DOHH2 (cell line): ENCODE measurements around the gene ACYP2.

Experiments
- H3F3A ChIP-seq: fragments of 200-600 bp; sonication (generic), shearing (Covaris generic); 2 replicates; pipeline ENCODE4 v1.6.0; 2016; ENCODE audit warnings: antibody characterized with exemption, mild to moderate bottlenecking; ENCODE audit not compliant: control insufficient read depth, insufficient read depth
- H3K27ac ChIP-seq: fragments of 200-600 bp; sonication (generic); 2 replicates; pipeline ENCODE4 v1.5.1; 2014; ENCODE audit warnings: low read depth, mild to moderate bottlenecking, low read length, moderate library complexity
- H3K27me3 ChIP-seq: fragments of 200-600 bp; sonication (generic); 2 replicates; pipeline ENCODE4 v1.6.1; 2014; ENCODE audit warnings: mild to moderate bottlenecking, low read length, mixed read lengths; ENCODE audit not compliant: control insufficient read depth
- H3K36me3 ChIP-seq: fragments of 200-600 bp; sonication (generic); 2 replicates; pipeline ENCODE4 v1.6.1; 2014; ENCODE audit warnings: mild to moderate bottlenecking, low read length, moderate library complexity, mixed read lengths; ENCODE audit not compliant: control insufficient read depth
- H3K4me1 ChIP-seq: fragments of 200-600 bp; sonication (generic); 2 replicates; pipeline ENCODE4 v1.6.1; 2014; ENCODE audit warnings: mild to moderate bottlenecking, low read length, mixed read lengths; ENCODE audit not compliant: control insufficient read depth
- H3K4me2 ChIP-seq: fragments of 200-600 bp; sonication (generic); 2 replicates; pipeline ENCODE4 v1.6.0; 2014; ENCODE audit warnings: mild to moderate bottlenecking, low read length, moderate library complexity
- H3K4me3 ChIP-seq: fragments of 200-600 bp; sonication (generic); 2 replicates; pipeline ENCODE4 v1.5.1; 2014; ENCODE audit warnings: mild to moderate bottlenecking, low read length, mixed read lengths
- H3K79me2 ChIP-seq: fragments of 200-600 bp; sonication (generic); 2 replicates; pipeline ENCODE4 v1.6.1; 2014; ENCODE audit warnings: mild to moderate bottlenecking, low read length, mixed read lengths; ENCODE audit not compliant: control insufficient read depth
- H3K9me2 ChIP-seq: fragments of 200-600 bp; sonication (generic); replicated peaks from 2 replicates; pipeline ENCODE4 v1.6.1; 2014; ENCODE audit warnings: mild to moderate bottlenecking, low read length, mixed read lengths; ENCODE audit not compliant: control insufficient read depth
- H3K9me3 ChIP-seq: fragments of 200-600 bp; sonication (generic); 2 replicates; pipeline ENCODE4 v1.6.1; 2014; ENCODE audit warnings: antibody characterized with exemption, low read length, mixed read lengths; ENCODE audit not compliant: control insufficient read depth, insufficient read depth
- H4K20me1 ChIP-seq: fragments of 200-600 bp; sonication (generic); 2 replicates; pipeline ENCODE4 v1.6.0; 2014; ENCODE audit warnings: low read depth, mild to moderate bottlenecking, antibody characterized with exemption, low read length, moderate library complexity; ENCODE audit not compliant: control insufficient read depth, insufficient read depth
- CTCF ChIP-seq: fragments of 200-600 bp; sonication (generic); IDR thresholded peaks from one replicate; pipeline ENCODE4 v1.5.1; 2014; ENCODE audit warnings: antibody characterized with exemption, mild to moderate bottlenecking, low read depth, low read length; ENCODE audit not compliant: poor library complexity, severe bottlenecking
- EZH2phosphoT487 ChIP-seq: fragments of 200-600 bp; sonication (generic); IDR thresholded peaks from 2 replicates; pipeline ENCODE4 v1.6.1; 2017; ENCODE audit warnings: borderline replicate concordance, mild to moderate bottlenecking, antibody characterized with exemption, low read length, moderate library complexity, mixed read lengths

The ACYP2 gene

GRCh38 chr2:54207666-54208195 is 92.3 kb downstream of the ACYP2 start:
- Histone ChIP-seq H3K79me2 (no peaks in the 10 kb centered on the region), H3K27me3 (no peaks in the 10 kb centered on the region), H3K4me2 (no peak overlapping the region), H3F3A (no peaks in the 10 kb centered on the region), H3K4me1 (no peaks in the 10 kb centered on the region), H4K20me1 (no peaks in the 10 kb centered on the region), H3K9me2 (no peaks in the 10 kb centered on the region), H3K36me3 (no peaks in the 10 kb centered on the region), H3K27ac (no peak overlapping the region), H3K9me3 (peaks cover 2% of the 10 kb centered on the region; the same call in 1 of the 2 replicates), H3K4me3 (no peak overlapping the region)
- TF ChIP-seq EZH2phosphoT487 = no peak
- TF ChIP-seq CTCF = no peak

- Histone ChIP-seq H3K4me2 (no peak overlapping the region), H3K27me3 (no peaks in the 10 kb centered on the region), H3K4me3 (no peak overlapping the region), H4K20me1 (no peaks in the 10 kb centered on the region), H3K36me3 (no peaks in the 10 kb centered on the region), H3K27ac (no peak overlapping the region), H3F3A (no peaks in the 10 kb centered on the region), H3K79me2 (no peaks in the 10 kb centered on the region), H3K4me1 (no peaks in the 10 kb centered on the region), H3K9me2 (no peaks in the 10 kb centered on the region), H3K9me3 (no peaks in the 10 kb centered on the region)
- TF ChIP-seq EZH2phosphoT487 (no peak), CTCF (no peak)
Measured at GRCh38 chr2:54208364-54209240, 93.2 kb downstream of the ACYP2 start.

- Histone ChIP-seq H3K9me3 (peaks cover 1% of the 10 kb centered on the region; the same call in 1 of the 2 replicates), H3K36me3 (no peaks in the 10 kb centered on the region), H3K27ac (no peak overlapping the region), H3K4me1 (no peaks in the 10 kb centered on the region), H3K79me2 (no peaks in the 10 kb centered on the region), H4K20me1 (no peaks in the 10 kb centered on the region), H3K4me3 (no peak overlapping the region), H3K4me2 (no peak overlapping the region), H3K9me2 (no peaks in the 10 kb centered on the region), H3F3A (no peaks in the 10 kb centered on the region), H3K27me3 (no peaks in the 10 kb centered on the region)
- no peak for TF ChIP-seq EZH2phosphoT487
Measured at GRCh38 chr2:54209379-54209778, 94.0 kb downstream of the ACYP2 start.

GRCh38 chr2:54212456-54212855 is 97.0 kb downstream of the ACYP2 start:
- Histone ChIP-seq H3K79me2 (no peaks in the 10 kb centered on the region), H3K9me2 (no peaks in the 10 kb centered on the region), H3F3A (no peaks in the 10 kb centered on the region), H3K9me3 (peaks cover 8% of the 10 kb centered on the region; the same call in 1 of the 2 replicates), H3K4me2 (no peak overlapping the region), H3K27me3 (no peaks in the 10 kb centered on the region), H4K20me1 (no peaks in the 10 kb centered on the region), H3K4me1 (no peaks in the 10 kb centered on the region), H3K36me3 (no peaks in the 10 kb centered on the region), H3K27ac (no peak overlapping the region), H3K4me3 (no peak overlapping the region)
- TF ChIP-seq CTCF (no peak), EZH2phosphoT487 (no peak)
